OCI-LY7 (cell line): ENCODE measurements around the gene WWOX.

ENCODE experiments used
- EZH2phosphoT487 ChIP-seq: fragments of 200-600 bp; sonication (generic); IDR thresholded peaks from 2 replicates; pipeline ENCODE4 v1.6.1; 2018; ENCODE audit warnings: low read depth, borderline replicate concordance, mild to moderate bottlenecking, mixed run types, antibody characterized with exemption, low read length, moderate library complexity, mixed read lengths
- TF ChIP-seq, protein P1 (sequence below): fragments of 200-600 bp; sonication (generic); conservative IDR thresholded peaks from 2 replicates; pipeline ENCODE4 v1.5.1; 2014; ENCODE audit warnings: mild to moderate bottlenecking, antibody characterized with exemption, low read length, moderate library complexity, mixed read lengths

DNA sequence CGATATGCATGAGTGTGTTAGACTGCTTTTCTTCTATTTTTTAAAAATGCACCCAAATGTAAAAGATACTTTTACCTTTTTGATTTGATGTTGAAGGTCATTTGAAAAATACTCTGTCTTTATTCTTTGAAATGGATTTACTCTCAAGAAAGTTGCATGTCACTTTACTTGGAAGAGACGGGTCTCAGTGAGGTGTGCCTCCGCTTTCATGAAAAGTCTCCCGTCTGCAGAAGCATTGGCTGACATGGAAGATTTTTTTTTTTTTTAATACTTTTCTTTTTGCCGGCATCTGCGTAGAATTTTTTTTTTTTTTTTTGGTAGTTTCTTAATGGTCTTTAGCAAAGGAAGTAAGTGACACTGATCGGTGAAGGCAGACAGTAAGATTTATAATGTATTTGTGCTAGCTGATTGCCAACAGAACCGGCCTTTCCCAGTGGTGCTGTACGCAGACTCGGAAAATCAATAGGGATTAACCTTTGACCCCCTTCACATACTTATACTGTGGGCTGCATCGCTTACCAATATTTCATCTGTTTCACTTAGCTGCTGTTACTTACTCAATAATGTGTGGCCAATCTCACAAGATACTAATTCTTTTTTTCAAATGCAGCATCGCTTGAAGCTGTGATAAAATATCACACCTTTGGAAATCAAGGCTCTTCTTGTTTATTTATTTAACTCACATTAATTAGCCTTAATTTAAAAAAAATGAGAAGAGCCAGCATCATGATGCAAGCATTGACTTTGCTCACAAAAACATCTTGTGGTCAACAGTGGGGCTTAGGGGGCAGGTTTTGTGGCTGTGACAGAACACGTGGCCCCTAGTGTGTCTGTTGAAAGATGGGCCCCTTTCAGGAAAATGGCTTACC lies 383.9 kb downstream of the WWOX start:
- TF ChIP-seq EZH2phosphoT487: no peak
- TF ChIP-seq, protein P1, sequence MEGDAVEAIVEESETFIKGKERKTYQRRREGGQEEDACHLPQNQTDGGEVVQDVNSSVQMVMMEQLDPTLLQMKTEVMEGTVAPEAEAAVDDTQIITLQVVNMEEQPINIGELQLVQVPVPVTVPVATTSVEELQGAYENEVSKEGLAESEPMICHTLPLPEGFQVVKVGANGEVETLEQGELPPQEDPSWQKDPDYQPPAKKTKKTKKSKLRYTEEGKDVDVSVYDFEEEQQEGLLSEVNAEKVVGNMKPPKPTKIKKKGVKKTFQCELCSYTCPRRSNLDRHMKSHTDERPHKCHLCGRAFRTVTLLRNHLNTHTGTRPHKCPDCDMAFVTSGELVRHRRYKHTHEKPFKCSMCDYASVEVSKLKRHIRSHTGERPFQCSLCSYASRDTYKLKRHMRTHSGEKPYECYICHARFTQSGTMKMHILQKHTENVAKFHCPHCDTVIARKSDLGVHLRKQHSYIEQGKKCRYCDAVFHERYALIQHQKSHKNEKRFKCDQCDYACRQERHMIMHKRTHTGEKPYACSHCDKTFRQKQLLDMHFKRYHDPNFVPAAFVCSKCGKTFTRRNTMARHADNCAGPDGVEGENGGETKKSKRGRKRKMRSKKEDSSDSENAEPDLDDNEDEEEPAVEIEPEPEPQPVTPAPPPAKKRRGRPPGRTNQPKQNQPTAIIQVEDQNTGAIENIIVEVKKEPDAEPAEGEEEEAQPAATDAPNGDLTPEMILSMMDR: no peak
